Gastroesophageal sphincter (tissue), 4 donors: Measurements from ENCODE around the gene STK24. TPM values are rescaled to one million over a fixed set of nuclear protein-coding genes. Genes with fewer than 3 reads are reported as not detected.

Experiments used
- ATAC-seq: fragments of 150-250 bp; one replicate; pipeline ENCODE4 v1.9.1; 2016; ENCODE audit warnings: mild to moderate bottlenecking, moderate library complexity
- H3K27ac ChIP-seq, 4 donors: fragments of 200-600 bp; sonication (generic) in 3 of 4; 1 replicate in 3 of 4; 2 replicates in 1 of 4; pipeline ENCODE4 v1.5.1; 2016 to 2019
- H3K27me3 ChIP-seq: fragments of 200-600 bp; sonication (generic); one replicate; pipeline ENCODE4 v1.5.1; 2019
- H3K36me3 ChIP-seq, 2 donors: fragments of 200-600 bp; sonication (generic); one replicate each; pipeline ENCODE4 v1.5.1; 2019; ENCODE audit warnings: control low read depth in 1 of 2
- H3K4me1 ChIP-seq, 3 donors: fragments of 200-600 bp; sonication (generic); 1 replicate in 2 of 3; 2 replicates in 1 of 3; pipeline ENCODE4 v1.5.1; 2016 to 2019; ENCODE audit warnings: control low read depth in 2 of 3
- H3K4me3 ChIP-seq, 2 donors: fragments of 200-600 bp; sonication (generic); one replicate each; pipeline ENCODE4 v1.5.1; 2019; ENCODE audit warnings: mild to moderate bottlenecking in 1 of 2, moderate library complexity in 1 of 2
- H3K9me3 ChIP-seq, 3 donors: fragments of 200-600 bp; sonication (generic); one replicate each; pipeline ENCODE4 v1.5.1; 2017 to 2019; ENCODE audit warnings: control low read depth in 2 of 3
- EP300 ChIP-seq: sonication (generic); formaldehyde crosslinking; IDR thresholded peaks from one replicate; pipeline ENCODE4 v1.6.1; 2017; ENCODE audit warnings: antibody characterized with exemption, mild to moderate bottlenecking
- POLR2A ChIP-seq, 2 donors: fragments of 450-650 bp; IDR thresholded peaks; one replicate each; pipeline ENCODE4 v1.6.1; 2017; ENCODE audit warnings: antibody characterized with exemption in 2 of 2, mild to moderate bottlenecking in 2 of 2, moderate library complexity in 1 of 2
- POLR2AphosphoS5 ChIP-seq: sonication (generic); formaldehyde crosslinking; IDR thresholded peaks from one replicate; pipeline ENCODE4 v1.6.1; 2017; ENCODE audit warnings: antibody characterized with exemption
- WGBS, 2 donors: methylation state at CpG; one replicate each; pipeline ENCODE4 v1.1.5; 2018; ENCODE audit warnings: low coverage in 1 of 2; 5-methylcytosine and 5-hydroxymethylcytosine counted together
- total RNA-seq, 4 donors: library from RNA; depleted of rRNA; stranded (reverse); fragments of >200 nt; gene quantifications; one replicate each; pipeline ENCODE4 v1.1.0, GENCODE V29; 2016
- TF ChIP-seq, protein P1 (sequence below), 4 experiments: fragments of 200-600 bp in 2 of 4; fragments of 450-650 bp in 2 of 4; sonication (generic) in 1 of 4; IDR thresholded peaks; one replicate each; pipeline ENCODE4 v1.5.1; 2017 to 2019; ENCODE audit warnings: antibody characterized with exemption in 4 of 4, mild to moderate bottlenecking in 2 of 4, moderate library complexity in 2 of 4

Gene STK24
- total RNA-seq, 4 donors from 2014 or later: 60.2 to 157 (median 102) TPM

DNA sequence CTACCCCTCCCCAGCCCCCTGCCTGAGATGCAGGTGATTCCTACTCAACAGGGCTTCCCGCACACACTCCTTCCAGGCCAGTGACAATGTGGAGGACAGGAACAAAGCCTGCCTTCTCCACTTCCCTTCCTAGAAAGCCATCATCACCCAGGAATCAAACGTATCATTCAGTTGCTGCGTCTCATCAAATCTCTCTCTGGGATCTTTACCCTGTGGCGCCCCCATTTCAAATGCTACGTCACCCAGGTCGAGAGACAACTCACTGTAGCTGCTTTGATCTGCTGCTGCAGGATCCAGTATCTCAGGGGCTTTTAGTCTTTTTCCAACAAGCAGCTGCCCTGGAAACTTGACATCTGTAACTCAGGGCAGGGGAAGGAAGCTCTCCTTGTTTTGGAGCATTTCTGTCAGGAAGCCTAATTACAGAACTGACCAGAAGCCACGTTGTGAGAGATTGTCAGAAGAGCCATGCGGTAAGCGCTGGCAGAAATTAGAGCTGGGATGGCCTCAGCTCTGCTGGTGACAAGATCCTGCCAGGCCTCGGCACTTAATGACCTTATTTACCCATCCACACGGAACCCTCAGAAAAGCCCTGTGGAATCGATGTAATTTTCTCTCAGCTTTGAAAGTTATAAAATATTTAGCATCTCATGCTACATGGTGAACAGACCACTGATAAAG lies 140.5 kb downstream of the STK24 start:
- Histone ChIP-seq H3K27ac (no peak overlapping the region), H3K4me1 (no peaks in the 10 kb centered on the region), H3K4me3 (no peak overlapping the region), H3K36me3 (peaks cover 0 to 52% of the 10 kb centered on the region in 2 donors), H3K9me3 (no peaks in the 10 kb centered on the region), H3K27me3 (no peaks in the 10 kb centered on the region)
- no peak for TF ChIP-seq POLR2A (IDR thresholded peaks at IDR 0.05)
- TF ChIP-seq, protein P1, sequence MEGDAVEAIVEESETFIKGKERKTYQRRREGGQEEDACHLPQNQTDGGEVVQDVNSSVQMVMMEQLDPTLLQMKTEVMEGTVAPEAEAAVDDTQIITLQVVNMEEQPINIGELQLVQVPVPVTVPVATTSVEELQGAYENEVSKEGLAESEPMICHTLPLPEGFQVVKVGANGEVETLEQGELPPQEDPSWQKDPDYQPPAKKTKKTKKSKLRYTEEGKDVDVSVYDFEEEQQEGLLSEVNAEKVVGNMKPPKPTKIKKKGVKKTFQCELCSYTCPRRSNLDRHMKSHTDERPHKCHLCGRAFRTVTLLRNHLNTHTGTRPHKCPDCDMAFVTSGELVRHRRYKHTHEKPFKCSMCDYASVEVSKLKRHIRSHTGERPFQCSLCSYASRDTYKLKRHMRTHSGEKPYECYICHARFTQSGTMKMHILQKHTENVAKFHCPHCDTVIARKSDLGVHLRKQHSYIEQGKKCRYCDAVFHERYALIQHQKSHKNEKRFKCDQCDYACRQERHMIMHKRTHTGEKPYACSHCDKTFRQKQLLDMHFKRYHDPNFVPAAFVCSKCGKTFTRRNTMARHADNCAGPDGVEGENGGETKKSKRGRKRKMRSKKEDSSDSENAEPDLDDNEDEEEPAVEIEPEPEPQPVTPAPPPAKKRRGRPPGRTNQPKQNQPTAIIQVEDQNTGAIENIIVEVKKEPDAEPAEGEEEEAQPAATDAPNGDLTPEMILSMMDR (IDR thresholded peaks at IDR 0.05): no peak
- no peak for TF ChIP-seq POLR2AphosphoS5
- WGBS, 2 donors: 78 to 83% methylated on average over 4 to 11 of the region's 12 CpGs
- no peak for ATAC-seq

DNA sequence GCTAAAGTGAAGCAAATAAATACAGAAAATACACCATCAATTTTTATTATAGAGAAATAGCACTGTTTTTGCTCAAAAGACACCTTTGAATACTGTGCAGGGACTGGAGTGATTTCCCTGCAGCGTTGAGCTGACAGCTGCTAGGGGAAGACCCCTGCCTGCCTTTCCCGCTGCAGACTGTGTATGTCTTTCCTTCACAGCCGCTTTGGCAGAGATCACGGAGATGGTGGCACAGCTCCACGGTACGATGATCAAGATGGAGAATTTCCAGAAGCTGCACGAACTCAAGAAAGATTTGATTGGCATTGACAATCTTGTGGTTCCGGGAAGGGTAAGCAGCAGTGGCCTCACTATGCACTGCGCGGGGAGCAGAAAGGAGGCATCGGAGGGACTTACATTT lies 141.5 kb downstream of the STK24 start:
- Histone ChIP-seq H3K4me1 (no peaks in the 10 kb centered on the region), H3K9me3 (no peaks in the 10 kb centered on the region), H3K27me3 (no peaks in the 10 kb centered on the region), H3K4me3 (no peak overlapping the region), H3K36me3 (peaks cover 0 to 47% of the 10 kb centered on the region in 2 donors), H3K27ac (no peak overlapping the region)
- no peak for TF ChIP-seq POLR2AphosphoS5
- TF ChIP-seq POLR2A (IDR thresholded peaks at IDR 0.05): no peak
- TF ChIP-seq, protein P1 (IDR thresholded peaks at IDR 0.05): no peak
- TF ChIP-seq EP300: no peak
- no peak for ATAC-seq
- WGBS, 2 donors: 50% methylated on average over 1 of the region's 11 CpGs; no CpG with 5 or more reads in 1 of the 2 donors

DNA sequence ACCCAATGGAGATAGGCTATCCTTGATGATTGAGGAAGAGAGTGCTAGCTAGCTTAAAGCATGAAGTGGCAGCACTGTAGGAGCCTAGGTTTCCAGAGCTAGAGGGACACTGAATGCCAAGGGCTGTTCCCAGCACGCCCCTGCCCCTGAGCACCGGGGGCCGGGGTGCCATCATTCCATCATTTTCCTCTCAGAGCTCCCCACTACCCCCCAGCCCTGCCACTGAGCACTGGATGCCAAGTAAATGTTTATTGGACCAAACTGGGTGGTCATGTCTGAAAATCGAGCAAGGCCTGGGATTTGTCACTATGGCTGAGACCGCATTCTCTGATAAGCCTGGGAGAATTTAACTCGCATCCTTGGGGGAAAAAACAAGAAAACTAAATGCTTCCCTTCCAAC lies 142.8 kb downstream of the STK24 start:
- Histone ChIP-seq H3K36me3 (peaks cover 0 to 34% of the 10 kb centered on the region in 2 donors), H3K4me3 (no peak overlapping the region), H3K27me3 (no peaks in the 10 kb centered on the region), H3K27ac (no peak overlapping the region), H3K4me1 (no peaks in the 10 kb centered on the region), H3K9me3 (no peaks in the 10 kb centered on the region)
- TF ChIP-seq POLR2AphosphoS5: no peak
- no peak for TF ChIP-seq POLR2A (IDR thresholded peaks at IDR 0.05)
- TF ChIP-seq EP300: no peak
- TF ChIP-seq, protein P1 (IDR thresholded peaks at IDR 0.05): no peak
- 94 to 100% methylated on average over 2 to 3 of the region's 6 CpGs for WGBS, 2 donors
- no peak for ATAC-seq

DNA sequence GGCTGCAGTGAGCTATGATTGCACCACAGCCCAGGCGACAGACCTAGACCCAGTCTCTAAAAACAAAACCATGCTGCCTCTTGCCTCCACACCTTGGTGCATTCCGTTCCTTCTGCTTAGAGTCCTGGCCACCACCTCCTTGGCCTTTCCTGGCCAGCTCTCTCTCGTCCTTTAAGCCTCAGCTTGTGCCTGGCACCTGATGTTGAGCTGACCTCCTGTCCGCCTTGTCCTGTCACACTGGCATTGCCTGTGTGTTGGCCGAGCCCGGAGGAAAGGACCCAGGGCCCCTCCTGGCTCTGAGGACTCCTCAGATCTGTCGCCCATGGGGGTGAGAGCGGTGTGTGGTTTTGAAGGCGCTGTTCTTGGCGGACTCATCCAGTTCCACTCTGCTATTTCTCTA lies 143.3 kb downstream of the STK24 start:
- WGBS, 2 donors: 96% methylated on average over 4 to 5 of the region's 10 CpGs
- no peaks in the 10 kb centered on the region for H3K9me3 ChIP-seq
- TF ChIP-seq, protein P1 (IDR thresholded peaks at IDR 0.05): no peak
- TF ChIP-seq POLR2AphosphoS5 (no peak), POLR2A (IDR thresholded peaks at IDR 0.05) (no peak), EP300 (no peak)
- no peaks in the 10 kb centered on the region for H3K27me3 ChIP-seq
- H3K4me1 ChIP-seq: no peaks in the 10 kb centered on the region
- H3K4me3 ChIP-seq: no peak overlapping the region
- H3K36me3 ChIP-seq: peaks cover 0 to 30% of the 10 kb centered on the region in 2 donors
- ATAC-seq: no peak
- H3K27ac ChIP-seq: no peak overlapping the region

DNA sequence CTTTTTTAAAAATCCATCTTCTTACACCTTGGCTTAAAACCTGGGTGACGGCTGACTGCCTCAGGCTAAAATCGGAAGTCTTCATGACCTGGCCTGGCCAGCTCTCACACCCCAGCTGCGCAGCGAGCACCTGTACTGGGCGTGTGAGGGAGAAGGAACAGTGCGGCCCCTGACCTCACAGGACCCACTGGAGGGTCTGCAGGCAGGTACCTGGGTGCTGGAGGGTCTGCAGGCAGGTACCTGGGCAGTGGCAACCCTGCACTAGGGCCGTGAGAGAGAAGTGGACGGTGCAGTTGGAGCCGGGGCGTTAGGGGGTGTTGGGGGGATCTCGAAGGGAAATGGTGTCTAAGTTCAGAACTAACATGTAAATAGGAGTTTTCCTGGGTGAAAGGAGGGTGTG lies 144.3 kb downstream of the STK24 start:
- TF ChIP-seq POLR2AphosphoS5 (no peak), EP300 (no peak), POLR2A (IDR thresholded peaks at IDR 0.05) (no peak)
- TF ChIP-seq, protein P1 (IDR thresholded peaks at IDR 0.05): no peak
- Histone ChIP-seq H3K4me3 (no peak overlapping the region), H3K9me3 (no peaks in the 10 kb centered on the region), H3K36me3 (peaks cover 0 to 31% of the 10 kb centered on the region in 2 donors), H3K27me3 (no peaks in the 10 kb centered on the region), H3K4me1 (no peaks in the 10 kb centered on the region), H3K27ac (no peak overlapping the region)
- WGBS, 2 donors: 95 to 100% methylated on average over 4 to 7 of the region's 11 CpGs
- ATAC-seq: no peak
